ENCODE results near the gene STPG1.

The STPG1 gene

DNA sequence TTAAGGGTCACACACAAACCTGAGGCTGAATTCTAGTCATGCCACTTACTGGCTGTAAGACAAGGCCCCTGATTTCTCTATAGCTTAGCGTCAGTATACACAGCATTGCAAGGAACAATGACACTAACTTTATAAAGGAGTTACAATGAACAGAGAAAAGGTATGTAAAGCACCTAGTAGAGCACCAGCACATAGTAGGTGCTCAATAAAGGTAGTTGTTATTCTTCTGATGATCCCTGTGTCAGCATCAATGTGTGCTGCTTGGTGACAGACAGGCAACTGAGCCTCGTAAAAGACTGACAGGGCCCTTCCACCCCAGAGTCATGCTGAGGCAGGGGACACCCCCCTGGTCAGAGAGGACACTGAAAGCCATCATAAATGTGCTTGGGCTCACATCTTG is 51.2 kb downstream of the STPG1 start:
- TF ChIP-seq, protein P1, sequence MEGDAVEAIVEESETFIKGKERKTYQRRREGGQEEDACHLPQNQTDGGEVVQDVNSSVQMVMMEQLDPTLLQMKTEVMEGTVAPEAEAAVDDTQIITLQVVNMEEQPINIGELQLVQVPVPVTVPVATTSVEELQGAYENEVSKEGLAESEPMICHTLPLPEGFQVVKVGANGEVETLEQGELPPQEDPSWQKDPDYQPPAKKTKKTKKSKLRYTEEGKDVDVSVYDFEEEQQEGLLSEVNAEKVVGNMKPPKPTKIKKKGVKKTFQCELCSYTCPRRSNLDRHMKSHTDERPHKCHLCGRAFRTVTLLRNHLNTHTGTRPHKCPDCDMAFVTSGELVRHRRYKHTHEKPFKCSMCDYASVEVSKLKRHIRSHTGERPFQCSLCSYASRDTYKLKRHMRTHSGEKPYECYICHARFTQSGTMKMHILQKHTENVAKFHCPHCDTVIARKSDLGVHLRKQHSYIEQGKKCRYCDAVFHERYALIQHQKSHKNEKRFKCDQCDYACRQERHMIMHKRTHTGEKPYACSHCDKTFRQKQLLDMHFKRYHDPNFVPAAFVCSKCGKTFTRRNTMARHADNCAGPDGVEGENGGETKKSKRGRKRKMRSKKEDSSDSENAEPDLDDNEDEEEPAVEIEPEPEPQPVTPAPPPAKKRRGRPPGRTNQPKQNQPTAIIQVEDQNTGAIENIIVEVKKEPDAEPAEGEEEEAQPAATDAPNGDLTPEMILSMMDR (IDR thresholded peaks at IDR 0.05; ENCODE audit: low read depth, low read length, missing control alignments) = no peak
- in situ Hi-C loops (cut with HindIII; ENCODE audit: low sequenced_read_pairs) = no loop called here
- no peak for DNase-seq (ENCODE audit: low read depth)

DNA sequence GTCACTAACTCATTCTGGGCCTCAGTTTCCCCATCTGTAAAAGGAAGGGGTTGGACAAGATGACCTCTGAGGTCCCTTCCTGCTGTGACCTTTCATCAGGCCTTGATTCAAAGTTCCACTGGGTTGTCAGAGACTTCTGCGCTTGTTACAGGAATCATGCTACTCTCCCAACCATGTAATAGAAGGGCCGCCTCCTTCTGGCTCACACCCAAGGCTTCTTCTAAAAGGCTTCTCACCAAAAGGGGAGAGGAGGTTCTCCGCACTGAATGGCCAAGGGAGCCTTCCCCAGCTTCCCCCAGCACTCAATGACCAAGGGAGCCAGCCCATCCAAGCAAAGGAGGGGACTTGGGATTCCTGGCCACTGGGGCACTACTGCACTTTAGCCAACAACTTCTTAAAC is 51.8 kb downstream of the STPG1 start:
- no peak overlapping the region for H3K4me3 ChIP-seq (ENCODE audit: low read depth, low read length)
- in situ Hi-C loops (cut with HindIII; ENCODE audit: low sequenced_read_pairs) = no loop called here
- TF ChIP-seq, protein P1 (IDR thresholded peaks at IDR 0.05; ENCODE audit: low read depth, low read length, missing control alignments) = no peak
- DNase-seq (ENCODE audit: low read depth) = no peak

More for the DNA sequence above, 51.2 kb downstream of the STPG1 start:
- no peak overlapping the region for H3K4me3 ChIP-seq (ENCODE audit: low read depth, low read length)

DNA sequence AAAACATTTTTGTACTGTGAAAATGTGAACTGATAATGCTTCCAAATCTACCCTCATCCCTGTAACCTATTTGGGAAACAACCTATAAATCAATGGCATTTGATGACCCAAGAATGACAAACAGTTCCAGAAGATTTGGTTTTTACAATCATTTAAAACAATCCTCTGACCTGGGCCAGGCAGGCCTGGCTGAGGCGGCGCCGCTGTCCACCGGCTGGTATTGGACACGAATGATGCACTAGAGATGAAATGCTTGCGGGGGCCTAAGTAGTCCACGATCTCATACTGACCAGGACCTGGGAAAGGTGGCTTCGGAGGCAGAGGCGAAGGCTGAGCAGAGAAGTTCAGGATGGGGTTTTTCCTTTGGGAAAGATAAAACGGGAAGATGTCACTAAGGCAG is 52.9 kb downstream of the STPG1 start:
- DNase-seq (ENCODE audit: low read depth) = no peak
- H3K4me3 ChIP-seq (ENCODE audit: low read depth, low read length) = no peak overlapping the region
- TF ChIP-seq, protein P1 (IDR thresholded peaks at IDR 0.05; ENCODE audit: low read depth, low read length, missing control alignments) = no peak
- in situ Hi-C loops (cut with HindIII; ENCODE audit: low sequenced_read_pairs) = no loop called here

DNA sequence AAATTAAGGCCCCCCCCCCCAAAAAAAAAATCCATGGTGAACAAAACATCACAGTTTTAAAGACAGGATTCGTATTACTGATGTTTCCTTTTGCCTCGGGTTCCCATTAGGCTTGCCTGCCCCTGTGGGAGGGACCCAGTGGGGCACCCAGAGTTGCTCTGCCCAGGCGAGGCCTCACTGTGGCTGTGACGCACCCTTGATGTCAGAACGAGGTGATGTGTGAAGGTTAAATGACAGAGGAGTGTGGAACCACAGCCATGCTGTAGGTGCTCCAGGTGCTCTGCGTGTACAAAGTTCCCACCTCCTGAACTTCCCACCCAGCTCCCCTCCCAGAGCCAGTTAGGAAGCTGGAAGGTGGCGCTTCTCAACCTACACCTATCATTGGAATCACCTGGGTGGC is 56.5 kb downstream of the STPG1 start:
- in situ Hi-C loops (cut with HindIII; ENCODE audit: low sequenced_read_pairs) = no loop called here
- TF ChIP-seq, protein P1 (IDR thresholded peaks at IDR 0.05; ENCODE audit: low read depth, low read length, missing control alignments) = no peak

DNA sequence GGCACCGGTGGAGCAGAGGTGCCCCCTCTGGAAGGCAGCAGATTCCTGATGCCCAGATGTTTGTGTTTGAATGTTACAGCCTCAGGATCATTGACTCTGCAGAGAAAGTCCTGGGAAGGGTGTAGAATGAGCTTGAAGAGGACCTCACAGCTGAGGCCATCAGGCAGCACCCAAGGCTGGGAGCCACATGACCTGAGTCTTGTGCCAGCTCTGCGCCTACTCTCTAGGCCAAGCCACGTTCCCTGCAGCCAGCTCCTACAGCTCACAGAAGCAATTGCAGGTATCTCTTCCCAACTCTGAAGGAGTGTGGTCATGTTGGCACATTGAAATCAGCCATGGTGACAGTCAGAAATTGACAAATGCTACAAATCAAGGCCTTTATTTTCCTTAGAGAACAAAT is 58.1 kb downstream of the STPG1 start:
- DNase-seq (ENCODE audit: low read depth) = no peak
- TF ChIP-seq, protein P1 (IDR thresholded peaks at IDR 0.05; ENCODE audit: low read depth, low read length, missing control alignments) = no peak
- in situ Hi-C loops (cut with HindIII; ENCODE audit: low sequenced_read_pairs) = no loop called here
- no peak overlapping the region for H3K4me3 ChIP-seq (ENCODE audit: low read depth, low read length)

More for the DNA sequence above, 56.5 kb downstream of the STPG1 start:
- no peak overlapping the region for H3K4me3 ChIP-seq (ENCODE audit: low read depth, low read length)
- DNase-seq (ENCODE audit: low read depth) = no peak

DNA sequence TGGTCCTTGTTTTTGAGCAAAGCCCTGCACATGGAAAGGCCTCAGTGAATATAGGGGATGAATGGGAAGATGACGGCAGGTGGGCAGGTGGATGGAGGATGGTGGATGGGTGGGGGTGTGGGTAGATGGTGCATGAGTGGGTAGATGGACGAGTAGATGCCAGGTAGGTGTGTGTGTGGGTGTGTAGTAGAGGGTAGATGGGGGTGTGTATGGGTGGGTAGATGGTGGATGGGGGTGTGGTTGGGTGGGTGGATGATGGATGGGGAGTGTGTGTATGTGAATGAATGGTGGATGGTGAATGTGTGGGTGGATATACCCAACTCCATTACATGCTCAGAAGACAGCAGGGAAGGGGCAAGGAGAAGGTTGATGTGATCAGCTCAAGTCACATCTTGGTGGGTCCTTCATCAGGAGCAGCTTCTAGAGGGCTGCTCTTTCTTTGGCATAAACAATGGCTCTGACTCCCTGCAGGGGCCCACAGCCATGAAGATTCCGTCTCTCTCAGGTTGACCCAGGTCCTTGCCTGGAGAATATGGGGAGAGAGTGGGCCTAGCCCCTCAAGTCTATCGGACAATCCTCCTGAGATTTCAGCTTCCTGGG is 60.2 kb downstream of the STPG1 start:
- in situ Hi-C loops (cut with HindIII; ENCODE audit: low sequenced_read_pairs) = no loop called here
- TF ChIP-seq, protein P1 (IDR thresholded peaks at IDR 0.05; ENCODE audit: low read depth, low read length, missing control alignments) = no peak
- no peak overlapping the region for H3K4me3 ChIP-seq (ENCODE audit: low read depth, low read length)
- no peak for DNase-seq (ENCODE audit: low read depth)
